Astrocyte of the cerebellum (primary cell): ENCODE measurements around the gene VWA5A.

Source experiments
- DNase-seq: peaks from one replicate; pipeline ENCODE4 v3.0.0-alpha.2; 2011; ENCODE audit warnings: low read depth
- H3K4me3 ChIP-seq: 2 replicates; pipeline ENCODE4 v1.5.1; 2011; ENCODE audit warnings: mild to moderate bottlenecking, low read depth, low read length, moderate library complexity
- CTCF ChIP-seq: IDR thresholded peaks from 2 replicates; pipeline ENCODE4 v1.5.1; 2012; ENCODE audit warnings: low read length, low read depth, moderate library complexity, mild to moderate bottlenecking; ENCODE audit errors: missing control alignments
- in situ Hi-C: cut with HindIII; loops from 2 replicates; pipeline ENCODE4 v1.10.0; 2017; ENCODE audit warnings: low sequenced_read_pairs

Gene VWA5A

GRCh38 chr11:124114942-124115781 is at the start of gene VWA5A:
VWA5A (plus strand) TSS chr11:124115450; CDS start chr11:124117512, 2,062 bp downstream.
- peak; percentile 79 for DNase-seq
- in situ Hi-C loops: no loop called here
- no peak for TF ChIP-seq CTCF
- H3K4me3 ChIP-seq: peak within 1 kb of the TSS; percentile 56

- no peak overlapping the region for H3K4me3 ChIP-seq
- DNase-seq: no peak
- no peak for TF ChIP-seq CTCF
- in situ Hi-C loops: no loop called here
Observed at GRCh38 chr11:124068601-124069110, 46.6 kb upstream of the VWA5A start.

GRCh38 chr11:124069429-124070401 is 45.5 kb upstream of the VWA5A start:
- H3K4me3 ChIP-seq: peak overlapping the region; percentile 33
- in situ Hi-C loops: no loop called here
- peak; percentile 29 for DNase-seq
- TF ChIP-seq CTCF: peak; percentile 92

- no peak overlapping the region for H3K4me3 ChIP-seq
- in situ Hi-C loops: no loop called here
- DNase-seq: peak; percentile 78
- peak; percentile 73 for TF ChIP-seq CTCF
Observed at GRCh38 chr11:124070915-124071622, 44.2 kb upstream of the VWA5A start.

- no peak overlapping the region for H3K4me3 ChIP-seq
- in situ Hi-C loops: no loop called here
- no peak for DNase-seq
- TF ChIP-seq CTCF: no peak
Observed at GRCh38 chr11:124071623-124071948, 43.7 kb upstream of the VWA5A start.

- TF ChIP-seq CTCF: no peak
- H3K4me3 ChIP-seq: no peak overlapping the region
- in situ Hi-C loops: no loop called here
- no peak for DNase-seq
Observed at GRCh38 chr11:124072147-124072546, 43.1 kb upstream of the VWA5A start.
